Measurements from ENCODE around the gene BMPER. TPM values are rescaled to one million over a fixed set of nuclear protein-coding genes. Genes with fewer than 3 reads are reported as not detected.

Gene BMPER
- total RNA-seq, 6 donors from 2014 or later = 2.5 to 15.6 (median 9.4) TPM

- Histone ChIP-seq H3K4me1 (peaks cover 0 to 13% (median 10%) of the 10 kb centered on the region in 4 donors), H3K4me3 (no peak overlapping the region), H3K27me3 (no peaks in the 10 kb centered on the region), H3K9me3 (no peaks in the 10 kb centered on the region), H3K36me3 (no peaks in the 10 kb centered on the region), H3K27ac (no peak overlapping the region)
- TF ChIP-seq POLR2A (IDR thresholded peaks at IDR 0.05) (no peak), EP300 (IDR thresholded peaks at IDR 0.05) (no peak), POLR2AphosphoS5 (IDR thresholded peaks at IDR 0.05) (no peak)
- TF ChIP-seq, protein P1, sequence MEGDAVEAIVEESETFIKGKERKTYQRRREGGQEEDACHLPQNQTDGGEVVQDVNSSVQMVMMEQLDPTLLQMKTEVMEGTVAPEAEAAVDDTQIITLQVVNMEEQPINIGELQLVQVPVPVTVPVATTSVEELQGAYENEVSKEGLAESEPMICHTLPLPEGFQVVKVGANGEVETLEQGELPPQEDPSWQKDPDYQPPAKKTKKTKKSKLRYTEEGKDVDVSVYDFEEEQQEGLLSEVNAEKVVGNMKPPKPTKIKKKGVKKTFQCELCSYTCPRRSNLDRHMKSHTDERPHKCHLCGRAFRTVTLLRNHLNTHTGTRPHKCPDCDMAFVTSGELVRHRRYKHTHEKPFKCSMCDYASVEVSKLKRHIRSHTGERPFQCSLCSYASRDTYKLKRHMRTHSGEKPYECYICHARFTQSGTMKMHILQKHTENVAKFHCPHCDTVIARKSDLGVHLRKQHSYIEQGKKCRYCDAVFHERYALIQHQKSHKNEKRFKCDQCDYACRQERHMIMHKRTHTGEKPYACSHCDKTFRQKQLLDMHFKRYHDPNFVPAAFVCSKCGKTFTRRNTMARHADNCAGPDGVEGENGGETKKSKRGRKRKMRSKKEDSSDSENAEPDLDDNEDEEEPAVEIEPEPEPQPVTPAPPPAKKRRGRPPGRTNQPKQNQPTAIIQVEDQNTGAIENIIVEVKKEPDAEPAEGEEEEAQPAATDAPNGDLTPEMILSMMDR (IDR thresholded peaks at IDR 0.05) = no peak
- DNase-seq (no peak), ATAC-seq (ENCODE audit: low FRiP score in 2 of 2) (no peak)
- 74 to 81% methylated on average over 10 of the region's 10 CpGs for WGBS, 2 donors
Observed at GRCh38 chr7:34036972-34037792, 131.8 kb downstream of the BMPER start.

- peak in 1 of 2 donors; percentile 7 for ATAC-seq (ENCODE audit: low FRiP score in 2 of 2)
- Histone ChIP-seq H3K27ac (no peak overlapping the region), H3K27me3 (no peaks in the 10 kb centered on the region), H3K9me3 (no peaks in the 10 kb centered on the region), H3K4me1 (peaks cover 0 to 13% (median 10%) of the 10 kb centered on the region in 4 donors), H3K4me3 (no peak overlapping the region), H3K36me3 (no peaks in the 10 kb centered on the region)
- peak in 1 of 2 donors; percentile 23 for DNase-seq
- TF ChIP-seq, protein P1 (IDR thresholded peaks at IDR 0.05) = no peak
- TF ChIP-seq EP300 (IDR thresholded peaks at IDR 0.05) (no peak), POLR2AphosphoS5 (IDR thresholded peaks at IDR 0.05) (no peak), POLR2A (IDR thresholded peaks at IDR 0.05) (no peak)
- WGBS, 2 donors = 73 to 83% methylated on average over 3 of the region's 3 CpGs
Observed at GRCh38 chr7:34038816-34039470, 133.6 kb downstream of the BMPER start.

- ATAC-seq (ENCODE audit: low FRiP score in 2 of 2) (no peak), DNase-seq (no peak)
- 93% methylated on average over 4 of the region's 4 CpGs for WGBS, 2 donors
- Histone ChIP-seq H3K36me3 (no peaks in the 10 kb centered on the region), H3K4me1 (peaks cover 0 to 11% (median 5%) of the 10 kb centered on the region in 4 donors), H3K4me3 (no peak overlapping the region), H3K9me3 (no peaks in the 10 kb centered on the region), H3K27me3 (no peaks in the 10 kb centered on the region), H3K27ac (no peak overlapping the region)
- TF ChIP-seq POLR2A (IDR thresholded peaks at IDR 0.05) (no peak), EP300 (IDR thresholded peaks at IDR 0.05) (no peak), POLR2AphosphoS5 (IDR thresholded peaks at IDR 0.05) (no peak)
- TF ChIP-seq, protein P1 (IDR thresholded peaks at IDR 0.05) = no peak
Observed at GRCh38 chr7:34041707-34042106, 136.4 kb downstream of the BMPER start.

GRCh38 chr7:34042406-34042805 is 137.1 kb downstream of the BMPER start:
- Histone ChIP-seq H3K9me3 (no peaks in the 10 kb centered on the region), H3K4me1 (peaks cover 0 to 4% (median 2%) of the 10 kb centered on the region in 4 donors), H3K27ac (no peak overlapping the region), H3K4me3 (no peak overlapping the region), H3K27me3 (no peaks in the 10 kb centered on the region), H3K36me3 (no peaks in the 10 kb centered on the region)
- no peak for DNase-seq
- TF ChIP-seq EP300 (IDR thresholded peaks at IDR 0.05) (no peak), POLR2AphosphoS5 (IDR thresholded peaks at IDR 0.05) (no peak)
- TF ChIP-seq, protein P1 (IDR thresholded peaks at IDR 0.05) = no peak
- ATAC-seq (ENCODE audit: low FRiP score in 2 of 2) = no peak
- 97 to 100% methylated on average over 2 of the region's 2 CpGs for WGBS, 2 donors

All from upper lobe of left lung (tissue), 6 donors.